ENCODE results near the gene NECTIN3.

NECTIN3 gene

DNA sequence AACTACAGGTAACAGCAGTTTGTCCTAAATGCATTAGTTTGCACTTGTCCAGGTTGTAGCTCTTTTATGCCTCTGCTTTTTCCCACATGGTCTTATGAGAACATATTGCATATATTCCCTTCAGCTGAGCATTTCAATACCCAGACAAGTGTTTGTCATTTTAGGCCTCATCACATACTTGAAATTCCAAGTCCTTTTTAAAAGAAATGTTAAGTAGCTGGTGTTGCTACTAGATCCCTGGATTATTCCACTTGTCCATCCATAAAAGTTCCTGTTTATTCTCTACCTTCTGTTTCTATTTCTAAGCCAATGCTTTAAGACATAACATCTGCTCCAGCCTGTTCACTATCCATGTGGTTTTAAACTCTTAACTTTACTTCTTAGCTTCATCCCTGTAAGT, 128.4 kb downstream of the NECTIN3 start:
- no peak for DNase-seq (ENCODE audit: low read depth)

- no peak for DNase-seq (ENCODE audit: low read depth)
Observed at GRCh38 chr3:111210003-111210711, 138.5 kb downstream of the NECTIN3 start.

DNA sequence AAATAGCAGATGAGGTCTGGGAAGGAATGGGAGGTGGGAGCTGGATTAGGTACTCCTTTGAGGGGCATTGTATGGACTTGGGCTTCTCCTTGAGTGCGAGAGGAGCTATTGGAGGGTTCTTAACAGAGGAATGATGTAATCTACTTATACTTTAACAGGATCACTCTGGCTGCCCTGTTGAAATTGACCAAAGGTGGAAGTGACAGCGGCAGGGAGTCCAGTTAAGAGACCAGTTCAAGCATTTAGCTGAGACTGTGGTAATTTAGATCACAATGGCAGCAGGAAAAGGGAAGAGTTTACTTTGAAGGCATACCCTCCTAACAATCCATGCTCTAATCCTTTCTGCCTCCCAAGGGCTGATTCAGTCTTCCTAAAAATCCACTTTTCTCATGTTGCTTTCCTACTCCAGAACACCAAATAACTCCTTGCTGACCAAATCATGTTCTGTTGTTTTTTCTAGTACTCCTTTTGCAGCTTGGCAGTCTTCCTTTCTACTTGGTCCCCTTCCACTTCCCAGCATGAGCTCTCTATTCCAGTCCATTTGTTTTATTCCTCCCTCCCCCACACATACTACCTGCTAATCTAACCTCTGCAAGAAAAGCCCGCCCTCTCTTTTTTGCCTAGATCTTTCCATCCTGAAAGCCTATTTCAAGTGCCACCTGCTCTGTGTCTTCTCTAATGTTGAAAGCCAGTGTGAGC, 139.4 kb downstream of the NECTIN3 start:
- no peak for DNase-seq (ENCODE audit: low read depth)

DNA sequence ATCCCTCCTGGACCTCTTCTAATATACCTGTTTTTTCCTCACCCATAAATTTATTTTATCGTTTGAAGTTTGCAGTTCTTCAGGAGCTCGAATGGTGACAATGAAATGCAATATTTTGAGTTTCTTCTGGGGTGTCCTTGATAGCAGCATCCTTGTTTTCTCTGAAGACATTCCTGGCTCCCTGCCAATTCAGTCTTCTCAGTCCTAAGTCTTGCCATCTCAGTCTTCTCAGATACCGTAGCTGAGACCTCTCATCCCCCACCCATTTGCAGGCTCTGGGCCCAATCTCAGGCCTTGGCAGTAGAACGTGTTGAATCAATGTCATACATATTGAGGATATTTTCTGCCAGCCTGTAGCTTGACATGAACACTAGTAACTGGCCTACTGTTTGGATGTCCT, 140.9 kb downstream of the NECTIN3 start:
- DNase-seq (ENCODE audit: low read depth): no peak

DNA sequence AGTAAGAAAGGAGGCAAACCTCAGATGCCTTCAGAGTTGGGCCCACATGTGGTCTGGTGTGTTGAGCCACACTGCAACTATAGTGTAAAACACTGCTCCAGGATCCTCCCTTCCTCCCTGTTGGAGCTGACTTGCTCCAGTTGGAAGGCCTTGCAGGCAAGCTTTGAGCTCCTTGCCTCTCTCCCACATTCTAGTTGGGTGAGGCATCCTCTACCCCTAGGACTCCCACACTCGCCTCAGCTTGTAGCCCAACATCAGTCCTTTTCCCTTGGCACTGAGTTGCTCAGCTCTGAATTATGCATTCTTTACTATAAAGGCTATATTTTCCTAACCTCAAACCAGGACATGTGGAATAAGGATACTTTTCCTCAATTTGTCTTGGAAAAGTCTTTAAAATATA, 143.9 kb downstream of the NECTIN3 start:
- DNase-seq (ENCODE audit: low read depth): no peak

GRCh38 chr3:111218615-111219014, 147.0 kb downstream of the NECTIN3 start:
- DNase-seq (ENCODE audit: low read depth): no peak

GRCh38 chr3:111227216-111227615, 155.6 kb downstream of the NECTIN3 start:
- no peak for DNase-seq (ENCODE audit: low read depth)

DNA sequence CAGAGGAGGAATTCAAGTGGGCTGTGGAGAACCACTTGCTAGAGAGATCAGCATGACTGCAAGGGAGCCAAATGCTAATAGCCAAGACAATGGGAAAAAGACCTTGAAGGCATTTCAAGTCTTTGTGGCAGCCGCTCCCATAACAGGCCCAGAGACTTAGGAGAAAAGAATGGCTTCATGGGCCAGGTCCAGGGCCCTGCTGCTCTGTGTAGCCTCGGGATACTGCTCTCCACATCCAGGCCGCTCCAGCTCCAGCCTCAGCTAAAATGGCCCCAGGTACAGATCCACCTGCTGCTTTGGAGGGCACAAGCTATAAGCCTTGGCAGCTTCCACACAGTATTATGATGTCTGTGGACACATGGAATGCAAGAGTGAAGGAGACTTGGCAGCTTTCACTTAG, 157.7 kb downstream of the NECTIN3 start:
- DNase-seq (ENCODE audit: low read depth): no peak

- DNase-seq (ENCODE audit: low read depth): no peak
Observed at GRCh38 chr3:111236836-111237713, 165.5 kb downstream of the NECTIN3 start.

DNA sequence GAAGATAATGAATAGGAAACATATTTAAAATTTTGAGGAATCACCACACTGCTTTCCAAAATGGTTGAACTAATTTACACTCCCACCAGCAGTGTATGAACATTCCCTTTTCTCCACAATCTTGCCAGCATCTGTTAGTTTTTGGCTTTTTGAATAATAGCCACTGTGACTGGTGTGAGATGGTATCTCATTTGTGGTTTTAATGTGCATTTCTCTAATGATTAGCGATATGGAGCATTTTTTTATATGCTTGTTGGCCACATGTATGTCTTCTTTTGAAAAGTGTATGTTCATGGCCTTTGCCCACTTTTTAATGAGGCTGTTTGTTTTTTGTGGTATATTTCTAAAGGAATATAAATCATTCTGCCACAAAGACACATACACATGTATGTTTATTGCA, 166.3 kb downstream of the NECTIN3 start:
- DNase-seq (ENCODE audit: low read depth): no peak

- DNase-seq (ENCODE audit: low read depth): no peak
Observed at GRCh38 chr3:111238885-111239284, 167.3 kb downstream of the NECTIN3 start.

- no peak for DNase-seq (ENCODE audit: low read depth)
Observed at GRCh38 chr3:111241960-111242359, 170.3 kb downstream of the NECTIN3 start.
